GM12878 (cell line): ENCODE results near the gene SATB1. TPM values are rescaled to one million over a fixed set of nuclear protein-coding genes. Genes with fewer than 3 reads are reported as not detected.

Experiments
- ATAC-seq: fragments of 200-7000 bp; cut with Tn5 transposase; 3 replicates; pipeline ENCODE4 v1.9.1; 2020; ENCODE audit warnings: mild to moderate bottlenecking, moderate library complexity
- BruUV-seq: library from RNA; stranded (reverse); fragments of 400-500 nt; replicated peaks from 2 replicates; lab custom pipeline; 2021; lab: Mats Ljungman, UMichigan
- CTCF ChIA-PET: fragments of 300-600 bp; sonication (Branson Sonifier 250); formaldehyde crosslinking; extraction: SDS; loops from one replicate; lab custom pipeline; 2021; ENCODE audit warnings: inconsistent platforms; lab: Yijun Ruan, JAX
- POLR2A ChIA-PET: fragments of 350-600 bp; formaldehyde crosslinking; extraction: SDS; loops from one replicate; lab custom pipeline; 2021; ENCODE audit warnings: inconsistent platforms; lab: Charles Lee
- RAD21 ChIA-PET: fragments of 300-600 bp; sonication (Branson Sonifier 250); formaldehyde crosslinking; loops from one replicate; lab custom pipeline; 2023; ENCODE audit warnings: antibody characterized with exemption; ENCODE audit not compliant: unreplicated experiment; lab: Charles Lee
- SMC1A ChIA-PET: fragments of 300-600 bp; sonication (Branson Sonifier 250); formaldehyde crosslinking; loops from one replicate; lab custom pipeline; 2023; ENCODE audit not compliant: unreplicated experiment, uncharacterized antibody; lab: Charles Lee
- DNase-seq: peaks from one replicate; pipeline ENCODE4 v3.0.0-alpha.2; 2011; ENCODE audit warnings: low read depth, low spot score
- FAIRE-seq: peaks from 3 replicates; lab custom pipeline; 2011; peaks lifted over from hg19 to GRCh38; lab: Jason Lieb, UNC
- H2AFZ ChIP-seq: 2 replicates; pipeline ENCODE4 v1.6.0; 2011; ENCODE audit warnings: low read depth, low read length, control low read depth; ENCODE audit not compliant: control insufficient read depth
- H3K27ac ChIP-seq: 2 replicates; pipeline ENCODE4 v1.5.1; 2011; ENCODE audit warnings: control low read depth; ENCODE audit not compliant: control insufficient read depth, insufficient read depth
- H3K27me3 ChIP-seq, 2 experiments: replicated peaks in 1 of 2; 2 replicates each; pipeline versions ENCODE4 v1.6.0 to v1.6.1; 2011; ENCODE audit warnings: low read length in 1 of 2; ENCODE audit not compliant: control insufficient read depth in 2 of 2, insufficient read depth in 2 of 2
- H3K36me3 ChIP-seq, 2 experiments: 2 replicates each; pipeline ENCODE4 v1.5.1; 2011; ENCODE audit warnings: low read length in 1 of 2; ENCODE audit not compliant: control insufficient read depth in 2 of 2, insufficient read depth in 2 of 2
- H3K4me1 ChIP-seq: 2 replicates; pipeline ENCODE4 v1.6.1; 2011; ENCODE audit warnings: mild to moderate bottlenecking, low read length, moderate library complexity, mixed read lengths; ENCODE audit not compliant: control insufficient read depth, insufficient read depth
- H3K4me2 ChIP-seq: 2 replicates; pipeline ENCODE4 v1.6.0; 2011; ENCODE audit warnings: control low read depth; ENCODE audit not compliant: control insufficient read depth, insufficient read depth
- H3K4me3 ChIP-seq: fragments of 200-600 bp; sonication (generic); 2 replicates; pipeline ENCODE4 v1.5.1; 2016
- H3K79me2 ChIP-seq: 2 replicates; pipeline ENCODE4 v1.6.0; 2011; ENCODE audit warnings: low read length; ENCODE audit not compliant: control insufficient read depth, insufficient read depth
- H3K9ac ChIP-seq: 2 replicates; pipeline ENCODE4 v1.8.0; 2011; ENCODE audit warnings: low read length, control low read depth, mixed read lengths; ENCODE audit not compliant: control insufficient read depth, insufficient read depth
- H3K9me3 ChIP-seq: replicated peaks from 3 replicates; pipeline ENCODE4 v1.5.1; 2011; ENCODE audit warnings: mild to moderate bottlenecking, low read length; ENCODE audit not compliant: control insufficient read depth, insufficient read depth
- H4K20me1 ChIP-seq: 2 replicates; pipeline ENCODE4 v1.6.0; 2011; ENCODE audit not compliant: control insufficient read depth, insufficient read depth
- ETV6 ChIP-seq, 2 experiments: fragments of 450-650 bp in 1 of 2; IDR thresholded peaks in 1 of 2; conservative IDR thresholded peaks in 1 of 2; 2 replicates each; pipeline ENCODE4 v1.6.1; 2014; ENCODE audit warnings: antibody characterized with exemption in 1 of 2, borderline replicate concordance in 1 of 2, low read depth in 1 of 2, mild to moderate bottlenecking in 1 of 2, moderate library complexity in 1 of 2
- FOS ChIP-seq: IDR thresholded peaks from 3 replicates; pipeline ENCODE4 v1.6.1; 2011; ENCODE audit warnings: borderline replicate concordance; ENCODE audit not compliant: insufficient read length; ENCODE audit errors: extremely low read depth
- RFX5 ChIP-seq: IDR thresholded peaks from 2 replicates; pipeline ENCODE4 v1.6.1; 2011; ENCODE audit warnings: low read depth, low read length, improper control_type of control experiment
- SREBF2 ChIP-seq: IDR thresholded peaks from 2 replicates; pipeline ENCODE4 v1.6.1; 2012; ENCODE audit warnings: mild to moderate bottlenecking, low read length
- WGBS: methylation state at CpG from one replicate; pipeline ENCODE4 v1.1.6; 2016; ENCODE audit warnings: low lambda C conversion rate; ENCODE audit not compliant: insufficient replicate concordance, insufficient coverage; ENCODE audit errors: missing lambda C conversion rate; 5-methylcytosine and 5-hydroxymethylcytosine counted together
- in situ Hi-C: fragments of 300-500 bp; cut with MboI; formaldehyde crosslinking; loops from 9 replicates; pipeline ENCODE4 v1.14.3; 2018; ENCODE audit warnings: mixed read lengths
- intact Hi-C: fragments of 100-400 bp; cut with micrococcal nuclease; formaldehyde crosslinking; loops from one replicate; pipeline ENCODE4 v1.14.2; 2022; ENCODE audit not compliant: unreplicated experiment
- polyA plus RNA-seq, 11 experiments: library from polyadenylated mRNA; depleted of rRNA in 4 of 11; unstranded in 6 of 11; stranded (reverse) in 5 of 11; fragments of >200 nt; fragmentation: Nextera tagmentation in 4 of 11; fragmentation: Illumina TruSeq in 1 of 11; extraction: Ambion mirVana in 4 of 11; extraction: Trizol in 1 of 11; gene quantifications; 1 replicate in 1 of 11; 2 replicates in 10 of 11; pipeline versions ENCODE4 v1.2.1 to v1.2.3, GENCODE V29; 2011 to 2016; ENCODE audit warnings: inconsistent platforms in 2 of 11, missing spikeins in 2 of 11, low read depth in 1 of 11
- total RNA-seq, 4 experiments: library from RNA; depleted of rRNA in 3 of 4; stranded (reverse); fragments of >200 nt in 3 of 4; fragmentation: Illumina TruSeq in 1 of 4; extraction: Trizol in 1 of 4; gene quantifications; 2 replicates each; pipeline versions ENCODE4 v1.2.1 to v1.2.3, GENCODE V29; 2013 to 2021
- TF ChIP-seq, protein P1 (sequence below): fragments of 450-650 bp; formaldehyde crosslinking; IDR thresholded peaks from 2 replicates; pipeline ENCODE4 v1.4.0; 2022; ENCODE audit warnings: mild to moderate bottlenecking, moderate library complexity
- TF ChIP-seq, protein P2 (sequence below): fragments of 450-650 bp; IDR thresholded peaks from 2 replicates; pipeline ENCODE4 v1.6.1; 2017; ENCODE audit warnings: borderline replicate concordance
- TF ChIP-seq, protein P3 (sequence below): fragments of 450-650 bp; IDR thresholded peaks from 2 replicates; pipeline ENCODE4 v1.6.1; 2016; ENCODE audit warnings: mild to moderate bottlenecking, moderate library complexity, borderline replicate concordance
- TF ChIP-seq, protein P4 (sequence below): fragments of 450-650 bp; conservative IDR thresholded peaks from 2 replicates; pipeline ENCODE4 v1.6.1; 2017; ENCODE audit warnings: mild to moderate bottlenecking, moderate library complexity

The SATB1 gene
- total and polyA plus RNA-seq, 10 of the 15 experiments (the other 5 are each of a cell fraction or from before 2014, with no cell fraction given), result 0.01 to 0.72 (median 0.07) TPM; not detected in 4

DNA sequence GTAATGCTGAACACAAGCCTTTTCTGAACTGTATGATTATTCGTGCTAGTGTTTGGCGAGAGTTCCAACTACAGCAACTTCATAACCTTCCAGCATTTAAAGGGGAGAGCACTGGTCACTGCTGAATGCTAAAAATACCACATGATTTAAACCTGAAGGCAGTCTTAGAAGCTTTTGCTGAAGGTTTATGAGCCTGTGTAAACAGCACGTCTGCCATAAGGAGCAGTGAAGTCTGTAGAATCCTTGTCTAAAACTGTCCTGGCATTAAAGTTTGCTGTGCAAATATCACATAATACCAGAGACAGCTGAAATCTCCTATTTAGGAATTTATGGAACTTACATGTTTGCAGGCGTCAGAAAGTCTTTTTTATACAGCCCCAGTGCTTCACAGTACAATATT, 5.9 kb downstream of the SATB1 start (continued):
- TF ChIP-seq ETV6 (conservative IDR thresholded peaks at IDR 0.05 in 1 of 2, IDR thresholded peaks at IDR 0.05 in 1 of 2; ENCODE audit: borderline replicate concordance in 1 of 2, low read depth in 1 of 2) (no peak), SREBF2 (no peak)
- TF ChIP-seq, protein P1, sequence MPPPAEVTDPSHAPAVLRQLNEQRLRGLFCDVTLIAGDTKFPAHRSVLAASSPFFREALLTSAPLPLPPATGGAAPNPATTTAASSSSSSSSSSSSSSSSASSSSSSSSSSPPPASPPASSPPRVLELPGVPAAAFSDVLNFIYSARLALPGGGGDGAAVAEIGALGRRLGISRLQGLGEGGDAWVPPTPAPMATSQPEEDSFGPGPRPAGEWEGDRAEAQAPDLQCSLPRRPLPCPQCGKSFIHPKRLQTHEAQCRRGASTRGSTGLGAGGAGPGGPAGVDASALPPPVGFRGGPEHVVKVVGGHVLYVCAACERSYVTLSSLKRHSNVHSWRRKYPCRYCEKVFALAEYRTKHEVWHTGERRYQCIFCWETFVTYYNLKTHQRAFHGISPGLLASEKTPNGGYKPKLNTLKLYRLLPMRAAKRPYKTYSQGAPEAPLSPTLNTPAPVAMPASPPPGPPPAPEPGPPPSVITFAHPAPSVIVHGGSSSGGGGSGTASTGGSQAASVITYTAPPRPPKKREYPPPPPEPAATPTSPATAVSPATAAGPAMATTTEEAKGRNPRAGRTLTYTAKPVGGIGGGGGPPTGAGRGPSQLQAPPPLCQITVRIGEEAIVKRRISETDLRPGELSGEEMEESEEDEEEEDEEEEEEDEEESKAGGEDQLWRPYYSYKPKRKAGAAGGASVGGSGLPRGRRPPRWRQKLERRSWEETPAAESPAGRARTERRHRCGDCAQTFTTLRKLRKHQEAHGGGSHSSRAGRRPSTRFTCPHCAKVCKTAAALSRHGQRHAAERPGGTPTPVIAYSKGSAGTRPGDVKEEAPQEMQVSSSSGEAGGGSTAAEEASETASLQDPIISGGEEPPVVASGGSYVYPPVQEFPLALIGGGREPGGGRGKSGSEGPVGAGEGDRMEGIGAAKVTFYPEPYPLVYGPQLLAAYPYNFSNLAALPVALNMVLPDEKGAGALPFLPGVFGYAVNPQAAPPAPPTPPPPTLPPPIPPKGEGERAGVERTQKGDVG (CRISPR knock-in tag), result no peak
- TF ChIP-seq, all 136 proteins: peak for 0

DNA sequence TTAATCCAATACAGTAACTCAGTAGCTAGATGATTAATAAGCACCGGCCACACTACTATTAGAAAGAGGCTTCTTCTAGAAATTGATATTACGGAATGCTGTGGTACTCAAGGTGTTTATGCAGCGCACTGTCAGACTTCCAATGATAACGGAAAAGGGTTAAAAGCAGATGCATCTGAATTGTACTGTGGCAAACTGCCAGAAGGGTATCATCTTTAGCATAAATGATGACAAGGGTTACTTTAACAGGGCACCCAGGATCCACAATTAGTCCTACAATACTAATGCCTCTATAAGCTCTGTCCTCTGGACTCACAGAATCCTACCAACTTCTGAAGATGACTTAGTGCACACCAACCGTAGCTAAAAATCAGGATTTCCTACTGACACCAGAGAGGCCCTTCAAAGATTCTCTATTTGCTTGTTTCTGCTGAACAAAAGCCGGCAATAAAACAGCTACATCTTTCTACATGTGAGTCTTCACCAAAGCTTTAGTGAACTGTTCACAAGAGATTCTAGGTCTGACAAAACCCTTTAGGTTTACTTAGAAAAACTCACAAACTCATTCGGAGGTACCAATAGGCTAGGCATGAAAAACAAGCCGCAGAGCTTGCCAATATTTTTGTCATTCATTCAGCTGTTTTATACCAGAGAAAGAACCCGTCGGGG, 7.1 kb downstream of the SATB1 start:
- ChIA-PET CTCF (no interaction called here), RAD21 (no interaction called here), POLR2A (interaction anchor here (0.6 kb wide), 1 partner anchor 1534 kb away, joined by 3 read pairs; no protein-coding TSS in a partner anchor), SMC1A (no interaction called here)
- Histone ChIP-seq H2AFZ (no peak overlapping the region), H4K20me1 (no peaks in the 10 kb centered on the region), H3K9ac (no peak overlapping the region), H3K36me3 (no peaks in the 10 kb centered on the region), H3K9me3 (no peaks in the 10 kb centered on the region), H3K79me2 (no peaks in the 10 kb centered on the region), H3K4me3 (no peak overlapping the region), H3K4me1 (no peaks in the 10 kb centered on the region), H3K27me3 (peaks cover 0 to 3% of the 10 kb centered on the region in 2 experiments; a peak in 2 of 4 replicates), H3K27ac (no peak overlapping the region), H3K4me2 (no peak overlapping the region)
- WGBS, result 56% methylated on average over 10 of the region's 10 CpGs
- no peak for DNase-seq
- intact Hi-C loops (no loop called here), in situ Hi-C loops (no loop called here)
- no peak for ATAC-seq
- no peak for FAIRE-seq
- no peak for TF ChIP-seq FOS
- no peak for TF ChIP-seq RFX5
- TF ChIP-seq, protein P2, sequence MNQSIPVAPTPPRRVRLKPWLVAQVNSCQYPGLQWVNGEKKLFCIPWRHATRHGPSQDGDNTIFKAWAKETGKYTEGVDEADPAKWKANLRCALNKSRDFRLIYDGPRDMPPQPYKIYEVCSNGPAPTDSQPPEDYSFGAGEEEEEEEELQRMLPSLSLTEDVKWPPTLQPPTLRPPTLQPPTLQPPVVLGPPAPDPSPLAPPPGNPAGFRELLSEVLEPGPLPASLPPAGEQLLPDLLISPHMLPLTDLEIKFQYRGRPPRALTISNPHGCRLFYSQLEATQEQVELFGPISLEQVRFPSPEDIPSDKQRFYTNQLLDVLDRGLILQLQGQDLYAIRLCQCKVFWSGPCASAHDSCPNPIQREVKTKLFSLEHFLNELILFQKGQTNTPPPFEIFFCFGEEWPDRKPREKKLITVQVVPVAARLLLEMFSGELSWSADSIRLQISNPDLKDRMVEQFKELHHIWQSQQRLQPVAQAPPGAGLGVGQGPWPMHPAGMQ, result no peak
- TF ChIP-seq, protein P3, sequence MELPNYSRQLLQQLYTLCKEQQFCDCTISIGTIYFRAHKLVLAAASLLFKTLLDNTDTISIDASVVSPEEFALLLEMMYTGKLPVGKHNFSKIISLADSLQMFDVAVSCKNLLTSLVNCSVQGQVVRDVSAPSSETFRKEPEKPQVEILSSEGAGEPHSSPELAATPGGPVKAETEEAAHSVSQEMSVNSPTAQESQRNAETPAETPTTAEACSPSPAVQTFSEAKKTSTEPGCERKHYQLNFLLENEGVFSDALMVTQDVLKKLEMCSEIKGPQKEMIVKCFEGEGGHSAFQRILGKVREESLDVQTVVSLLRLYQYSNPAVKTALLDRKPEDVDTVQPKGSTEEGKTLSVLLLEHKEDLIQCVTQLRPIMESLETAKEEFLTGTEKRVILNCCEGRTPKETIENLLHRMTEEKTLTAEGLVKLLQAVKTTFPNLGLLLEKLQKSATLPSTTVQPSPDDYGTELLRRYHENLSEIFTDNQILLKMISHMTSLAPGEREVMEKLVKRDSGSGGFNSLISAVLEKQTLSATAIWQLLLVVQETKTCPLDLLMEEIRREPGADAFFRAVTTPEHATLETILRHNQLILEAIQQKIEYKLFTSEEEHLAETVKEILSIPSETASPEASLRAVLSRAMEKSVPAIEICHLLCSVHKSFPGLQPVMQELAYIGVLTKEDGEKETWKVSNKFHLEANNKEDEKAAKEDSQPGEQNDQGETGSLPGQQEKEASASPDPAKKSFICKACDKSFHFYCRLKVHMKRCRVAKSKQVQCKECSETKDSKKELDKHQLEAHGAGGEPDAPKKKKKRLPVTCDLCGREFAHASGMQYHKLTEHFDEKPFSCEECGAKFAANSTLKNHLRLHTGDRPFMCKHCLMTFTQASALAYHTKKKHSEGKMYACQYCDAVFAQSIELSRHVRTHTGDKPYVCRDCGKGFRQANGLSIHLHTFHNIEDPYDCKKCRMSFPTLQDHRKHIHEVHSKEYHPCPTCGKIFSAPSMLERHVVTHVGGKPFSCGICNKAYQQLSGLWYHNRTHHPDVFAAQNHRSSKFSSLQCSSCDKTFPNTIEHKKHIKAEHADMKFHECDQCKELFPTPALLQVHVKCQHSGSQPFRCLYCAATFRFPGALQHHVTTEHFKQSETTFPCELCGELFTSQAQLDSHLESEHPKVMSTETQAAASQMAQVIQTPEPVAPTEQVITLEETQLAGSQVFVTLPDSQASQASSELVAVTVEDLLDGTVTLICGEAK, result no peak
- TF ChIP-seq, protein P4, sequence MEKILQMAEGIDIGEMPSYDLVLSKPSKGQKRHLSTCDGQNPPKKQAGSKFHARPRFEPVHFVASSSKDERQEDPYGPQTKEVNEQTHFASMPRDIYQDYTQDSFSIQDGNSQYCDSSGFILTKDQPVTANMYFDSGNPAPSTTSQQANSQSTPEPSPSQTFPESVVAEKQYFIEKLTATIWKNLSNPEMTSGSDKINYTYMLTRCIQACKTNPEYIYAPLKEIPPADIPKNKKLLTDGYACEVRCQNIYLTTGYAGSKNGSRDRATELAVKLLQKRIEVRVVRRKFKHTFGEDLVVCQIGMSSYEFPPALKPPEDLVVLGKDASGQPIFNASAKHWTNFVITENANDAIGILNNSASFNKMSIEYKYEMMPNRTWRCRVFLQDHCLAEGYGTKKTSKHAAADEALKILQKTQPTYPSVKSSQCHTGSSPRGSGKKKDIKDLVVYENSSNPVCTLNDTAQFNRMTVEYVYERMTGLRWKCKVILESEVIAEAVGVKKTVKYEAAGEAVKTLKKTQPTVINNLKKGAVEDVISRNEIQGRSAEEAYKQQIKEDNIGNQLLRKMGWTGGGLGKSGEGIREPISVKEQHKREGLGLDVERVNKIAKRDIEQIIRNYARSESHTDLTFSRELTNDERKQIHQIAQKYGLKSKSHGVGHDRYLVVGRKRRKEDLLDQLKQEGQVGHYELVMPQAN, result no peak
- no TSS peak for BruUV-seq
